Left forelimb (tissue), 1 donor: ENCODE measurements around the gene MN1.

Experiments used
- DNase-seq: peaks from one replicate; pipeline ENCODE4 v3.0.0-alpha.2; 2018; ENCODE audit warnings: low spot score

The MN1 gene

DNA sequence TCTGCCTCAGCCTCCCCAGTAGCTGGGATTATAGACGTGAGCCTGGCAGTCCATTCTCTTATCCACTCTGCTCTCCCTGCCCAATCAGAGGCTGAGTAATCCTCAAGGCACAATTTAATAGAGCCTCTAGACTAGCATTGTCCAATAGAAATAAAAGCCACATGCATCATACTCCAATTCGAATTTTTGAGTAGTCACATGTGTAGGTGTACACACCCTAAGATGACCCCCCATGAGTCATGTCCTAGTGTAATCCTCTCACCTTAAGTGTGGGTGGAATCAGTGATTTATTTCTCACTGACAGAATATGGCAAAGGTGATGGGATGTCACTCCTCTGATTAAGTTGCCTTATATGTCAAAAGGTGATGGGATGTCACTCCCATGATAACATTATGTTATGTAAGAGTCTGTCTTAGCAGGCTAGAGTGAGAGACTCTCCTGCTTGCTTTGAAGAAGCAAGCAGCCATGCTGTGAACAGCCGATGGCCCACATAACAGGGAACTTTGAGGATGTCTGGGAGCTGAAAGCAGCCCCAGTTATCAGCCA lies 61.3 kb downstream of the MN1 start:
- DNase-seq: no peak

DNA sequence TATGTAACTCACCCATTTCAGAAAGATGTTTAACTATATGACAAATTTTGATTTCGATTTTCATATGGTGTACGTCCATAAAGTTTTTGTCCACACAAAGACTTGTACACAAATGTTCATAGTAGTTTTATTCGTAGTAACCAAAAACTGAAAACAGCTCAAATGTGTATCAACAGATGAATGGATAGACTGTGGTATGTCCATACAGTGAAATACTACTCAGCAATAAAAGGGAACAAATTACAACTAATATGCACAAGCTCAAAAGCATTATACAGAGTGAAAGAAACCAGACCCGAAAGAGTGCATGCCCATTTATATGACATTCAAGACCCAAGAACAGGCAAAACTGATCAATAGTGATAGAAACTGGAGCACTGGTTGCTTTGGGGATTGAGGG lies 64.0 kb downstream of the MN1 start:
- DNase-seq: no peak

DNA sequence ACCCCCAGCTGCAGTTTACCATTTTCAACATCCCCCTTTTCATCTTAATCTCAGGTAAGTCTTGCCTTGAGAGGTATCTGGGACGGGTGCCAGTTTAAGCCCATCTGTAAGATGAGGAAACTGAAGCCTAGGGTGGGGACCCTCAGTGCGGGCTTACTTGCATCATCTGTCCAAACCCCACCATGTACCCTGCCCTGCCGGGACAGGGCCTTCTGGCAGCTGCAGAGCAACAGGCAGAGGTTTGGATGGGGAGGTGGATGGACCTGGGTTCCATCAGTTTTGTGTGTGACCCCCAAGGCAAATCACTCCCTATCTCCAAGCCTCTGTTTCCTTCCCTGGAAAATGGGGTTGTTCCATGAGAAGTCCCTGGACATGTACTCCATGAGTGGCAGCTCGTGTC lies 67.5 kb downstream of the MN1 start:
- DNase-seq: no peak

DNA sequence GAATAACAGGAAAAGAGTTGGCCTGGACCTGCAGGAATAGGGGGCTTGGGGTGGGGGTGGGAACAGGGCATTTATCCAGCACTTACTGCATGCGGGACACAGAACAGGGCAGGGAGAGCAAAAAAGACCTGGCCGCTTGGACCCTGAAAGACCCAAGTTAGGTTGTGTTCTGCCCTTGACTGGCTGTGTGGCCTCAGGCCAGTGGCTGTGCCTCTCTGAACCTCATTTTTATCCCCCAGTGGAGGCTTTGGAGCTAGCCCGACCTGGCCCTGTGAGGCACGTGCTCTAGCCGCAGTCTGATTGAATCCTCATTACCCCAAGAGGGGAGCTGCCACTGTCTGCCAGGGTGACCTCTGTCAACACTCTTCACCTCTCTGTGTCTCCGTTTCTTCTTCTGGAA lies 68.7 kb downstream of the MN1 start:
- no peak for DNase-seq

DNA sequence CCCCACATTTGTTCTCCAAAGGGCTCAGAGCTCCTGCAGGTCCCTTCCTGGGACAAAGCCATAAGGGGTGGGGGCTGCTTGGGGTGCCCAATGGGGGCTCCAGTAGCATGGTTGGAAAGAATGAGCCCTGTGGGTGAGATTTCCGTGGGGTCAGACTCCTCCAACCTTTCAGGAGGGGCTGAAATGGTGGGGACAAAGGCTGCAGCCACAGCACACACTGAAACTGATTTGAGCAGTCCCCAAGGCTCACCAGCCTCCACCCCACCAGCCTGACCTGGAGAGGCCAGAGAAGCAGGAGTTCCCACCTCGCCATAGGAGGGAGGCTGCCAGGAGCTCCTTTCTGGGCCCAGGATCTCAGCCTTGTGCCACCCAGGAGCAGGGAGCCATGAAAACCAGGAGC lies 69.2 kb downstream of the MN1 start:
- no peak for DNase-seq

DNA sequence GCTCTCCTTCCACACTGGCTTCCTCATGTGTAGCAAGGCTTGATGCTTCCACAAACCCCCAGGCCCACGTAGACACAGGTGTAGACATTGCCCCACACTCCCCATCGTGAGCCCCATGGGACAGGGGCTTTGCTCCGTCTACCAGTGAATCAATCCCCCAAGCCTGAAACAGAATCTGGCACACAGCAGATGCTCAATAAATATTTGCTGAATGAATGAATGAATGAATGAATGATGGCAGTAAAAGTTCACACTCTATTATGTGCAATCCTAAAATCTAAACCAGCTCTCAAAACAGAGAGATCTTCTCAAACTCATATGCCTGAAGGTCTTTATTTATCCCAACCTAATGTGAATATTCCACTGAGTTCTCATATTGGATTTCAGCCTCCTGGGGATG lies 69.9 kb downstream of the MN1 start:
- no peak for DNase-seq

DNA sequence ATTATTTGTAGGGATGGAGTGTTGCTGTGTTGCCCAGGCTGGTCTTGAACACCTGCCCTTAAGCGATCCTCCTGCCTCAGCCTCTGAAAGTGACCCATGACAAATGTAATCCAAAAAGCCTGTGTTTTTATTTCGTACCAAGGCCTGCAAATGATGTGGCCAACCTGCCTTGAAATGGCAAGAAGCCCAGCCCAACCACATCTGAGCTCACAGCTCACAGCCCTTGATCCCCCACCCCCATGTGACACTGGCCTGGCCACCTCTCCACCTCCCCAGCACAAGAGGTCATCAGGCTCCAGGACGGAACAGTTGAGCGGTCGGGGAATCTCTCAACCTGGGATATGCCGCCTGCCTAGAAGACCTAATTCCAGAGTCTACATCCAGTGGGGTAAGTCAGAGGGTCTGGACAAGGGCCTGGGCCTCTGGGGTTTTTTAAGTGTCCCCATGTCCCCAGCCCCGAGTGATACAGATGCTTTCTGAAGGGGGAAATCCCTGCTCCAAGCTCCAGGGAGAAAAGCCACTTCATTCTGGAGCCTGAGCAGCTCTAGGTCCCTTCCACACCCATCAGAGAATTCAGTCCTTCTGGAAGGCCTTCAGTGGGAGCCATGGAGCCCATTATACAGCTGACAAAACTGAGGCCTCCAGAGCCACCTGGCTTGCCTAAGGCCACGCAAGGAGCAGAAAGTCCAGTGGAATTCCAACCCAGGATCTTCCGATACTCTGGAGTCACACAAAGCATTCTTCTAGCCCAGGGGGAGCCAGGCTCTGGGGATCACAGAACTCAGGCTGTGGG lies 70.7 kb downstream of the MN1 start:
- peak; percentile 40 for DNase-seq

DNA sequence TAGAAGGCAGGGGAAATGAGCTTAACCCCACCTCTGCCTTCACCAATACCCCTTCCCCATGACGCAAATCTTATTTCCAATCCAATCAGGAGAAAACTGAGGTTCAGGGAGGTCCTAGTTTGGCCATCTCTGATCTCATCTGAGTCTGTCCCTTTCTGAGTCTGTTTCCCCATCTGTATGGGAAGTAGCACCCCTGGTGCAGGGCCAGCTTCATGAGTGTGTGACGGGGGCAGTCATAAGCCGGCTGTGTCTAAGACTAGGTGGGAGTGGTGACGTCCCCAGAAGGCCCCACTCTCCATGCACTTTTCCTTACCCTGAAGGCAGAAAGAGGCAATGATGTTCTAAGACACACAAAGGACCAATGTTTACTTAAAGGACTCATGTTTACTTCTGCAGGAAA lies 72.3 kb downstream of the MN1 start:
- no peak for DNase-seq

DNA sequence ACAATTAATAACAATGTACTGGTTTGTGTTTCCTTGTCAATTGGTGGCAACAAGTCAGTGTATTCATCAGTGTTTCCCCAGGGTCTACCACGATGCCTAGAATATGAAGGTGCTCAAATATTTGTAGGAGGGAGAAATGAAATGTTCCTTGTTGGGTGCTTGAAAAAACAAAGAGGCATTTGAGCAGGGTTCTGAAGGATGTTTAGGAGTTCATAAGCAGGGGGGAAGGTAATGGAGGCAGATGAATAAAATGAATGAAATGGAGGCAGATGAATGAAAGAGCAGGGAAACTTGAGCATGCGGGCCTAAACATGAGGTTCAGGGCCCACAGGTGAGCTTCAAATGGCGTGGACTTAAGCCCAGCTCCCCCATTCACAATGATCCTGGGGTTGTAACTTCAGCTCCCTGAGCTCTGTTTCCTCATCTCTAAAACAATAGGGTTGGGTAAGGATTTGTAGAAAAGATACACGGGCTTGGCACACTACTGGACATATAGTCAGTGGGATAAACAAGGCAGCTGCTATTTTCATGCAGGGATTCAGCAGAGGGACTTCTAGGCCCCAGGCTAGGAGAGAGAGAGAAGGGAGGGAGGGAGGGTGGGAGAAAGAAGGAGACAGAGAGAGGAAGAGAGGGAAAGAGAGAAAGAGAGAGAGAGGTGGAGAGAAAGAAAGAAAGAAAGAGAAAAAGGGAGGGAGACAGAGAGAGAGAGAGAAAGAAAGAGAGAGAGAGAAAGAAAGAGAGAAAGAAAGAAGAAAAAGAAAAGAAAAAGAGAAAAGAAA lies 73.7 kb downstream of the MN1 start:
- DNase-seq: no peak

DNA sequence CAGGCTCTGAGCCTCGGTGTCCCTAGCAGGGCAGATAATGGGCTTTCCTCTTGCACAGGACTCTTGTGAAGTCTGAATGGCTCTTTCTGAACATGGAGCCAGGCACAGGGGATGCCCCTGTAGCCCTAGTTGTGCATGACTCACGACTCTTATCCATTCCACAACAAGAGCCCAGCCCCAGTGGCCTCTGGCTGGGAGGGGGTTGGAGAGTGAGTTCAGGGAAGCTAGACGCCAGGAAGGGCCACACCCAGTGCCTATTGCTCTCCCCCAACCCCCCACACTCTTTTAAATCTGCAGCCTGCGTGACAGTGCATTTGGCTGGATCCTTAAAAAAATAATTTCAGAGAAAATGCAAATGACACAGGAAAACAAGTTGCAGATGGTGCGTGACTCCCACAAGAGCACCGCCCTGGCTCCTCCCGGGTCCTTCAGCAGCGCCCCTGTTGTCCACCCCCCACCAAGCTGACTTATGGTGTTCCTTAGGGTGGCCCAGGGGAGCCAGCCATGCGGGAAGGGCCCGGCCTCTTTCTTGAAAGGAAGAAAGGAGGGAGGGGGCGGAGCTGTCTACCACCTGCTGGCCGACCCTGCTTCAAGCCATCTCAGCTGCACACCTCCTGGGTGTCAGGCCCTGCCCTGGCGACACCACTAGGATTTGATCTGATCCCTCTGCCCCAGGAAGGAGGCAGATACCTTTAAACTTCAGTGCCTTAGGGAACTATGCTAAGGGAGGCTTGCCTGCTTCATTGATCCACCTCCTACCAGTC lies 74.7 kb downstream of the MN1 start:
- DNase-seq: no peak

DNA sequence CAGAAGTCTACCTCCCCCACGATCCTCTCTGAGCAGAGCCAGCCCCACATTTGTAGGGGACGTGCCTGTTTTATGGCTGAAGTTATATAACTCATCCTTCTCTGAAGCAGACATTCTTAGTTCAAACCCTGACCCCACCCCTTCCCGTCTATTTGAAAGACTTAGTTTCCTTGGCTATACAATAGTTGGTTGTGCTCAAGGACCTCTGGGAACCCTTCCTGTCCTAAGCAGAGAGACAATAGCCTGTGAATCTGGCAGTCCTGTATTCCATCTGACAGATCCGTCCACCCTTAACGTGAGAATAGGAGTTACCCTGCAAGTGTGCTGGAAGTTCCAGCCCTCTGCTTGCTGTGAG lies 75.2 kb downstream of the MN1 start:
- DNase-seq: no peak

DNA sequence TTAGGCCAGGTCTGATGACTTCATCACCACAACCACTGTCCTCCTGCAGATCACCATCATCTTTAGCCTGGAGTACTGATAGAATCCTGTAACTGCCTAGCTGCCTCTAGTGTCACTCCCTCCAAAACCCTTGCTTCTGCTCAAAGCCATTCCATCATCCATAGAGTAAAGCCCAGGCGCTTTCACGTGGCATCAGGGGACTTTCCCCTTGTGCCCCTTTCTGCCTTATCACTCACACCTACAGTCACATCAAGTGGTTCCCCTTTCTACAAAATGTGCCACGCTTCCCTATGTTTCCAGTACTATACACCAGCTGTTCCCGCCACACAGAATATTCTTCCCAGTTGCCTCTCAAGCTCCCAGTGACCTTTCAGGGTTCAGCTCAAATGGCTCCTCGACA lies 75.9 kb downstream of the MN1 start:
- no peak for DNase-seq

DNA sequence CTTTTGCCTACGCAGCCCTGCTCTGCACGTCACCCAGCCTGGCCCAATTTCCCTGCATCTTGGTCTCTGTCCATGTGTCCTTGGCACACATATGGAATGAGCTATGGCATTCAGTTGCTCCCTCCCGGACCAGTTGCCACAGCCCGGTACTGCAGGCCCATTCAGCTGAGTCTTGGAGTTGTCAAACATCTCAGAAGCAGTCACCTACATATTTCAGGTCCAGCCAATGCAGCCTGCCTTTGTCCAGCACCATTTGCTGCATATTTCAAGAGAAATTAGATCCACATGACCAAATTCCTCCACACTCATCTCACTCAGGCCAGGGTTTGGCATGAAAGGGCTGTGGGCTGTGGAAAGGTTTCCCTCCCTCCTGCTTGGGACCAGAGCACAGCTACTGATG lies 76.8 kb downstream of the MN1 start:
- no peak for DNase-seq

DNA sequence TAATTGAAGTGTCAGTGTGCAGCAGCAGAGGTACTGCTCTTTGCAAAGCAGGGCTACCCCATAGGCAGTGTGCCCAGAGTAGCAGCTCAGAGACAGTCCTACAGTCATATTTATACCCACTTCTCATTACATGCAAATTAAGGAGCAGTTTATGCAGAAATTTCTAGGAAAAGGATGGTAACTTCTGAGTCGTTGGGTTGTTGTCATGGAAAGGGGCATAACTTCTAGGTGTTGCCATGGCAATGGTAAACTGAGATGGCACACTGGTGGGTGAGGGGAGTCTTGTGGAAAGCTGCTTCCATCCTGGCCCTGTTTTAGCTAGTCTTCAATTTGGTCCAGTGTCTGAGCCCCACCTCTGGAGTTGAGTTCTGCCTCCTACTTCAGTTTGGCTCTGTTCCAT lies 77.4 kb downstream of the MN1 start:
- DNase-seq: no peak

DNA sequence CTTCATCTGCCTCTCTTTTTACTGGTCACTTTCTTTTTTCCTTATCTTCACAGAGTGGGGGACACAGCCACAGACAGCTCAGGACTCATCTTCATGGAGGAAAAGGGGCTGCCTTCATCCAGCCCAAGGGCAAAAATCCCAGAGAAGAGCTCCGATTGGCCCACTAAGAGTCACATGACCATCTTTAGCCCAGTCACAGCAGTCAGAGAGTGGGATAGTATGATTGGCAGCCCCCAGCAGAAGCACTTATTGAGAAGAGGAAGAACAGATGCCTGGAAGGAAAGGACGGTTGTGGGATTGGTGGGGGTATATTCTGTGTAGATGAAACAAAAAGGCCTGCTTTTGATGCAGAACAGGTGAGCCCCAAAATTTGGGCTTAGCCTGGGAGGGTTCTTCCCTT lies 77.8 kb downstream of the MN1 start:
- no peak for DNase-seq

DNA sequence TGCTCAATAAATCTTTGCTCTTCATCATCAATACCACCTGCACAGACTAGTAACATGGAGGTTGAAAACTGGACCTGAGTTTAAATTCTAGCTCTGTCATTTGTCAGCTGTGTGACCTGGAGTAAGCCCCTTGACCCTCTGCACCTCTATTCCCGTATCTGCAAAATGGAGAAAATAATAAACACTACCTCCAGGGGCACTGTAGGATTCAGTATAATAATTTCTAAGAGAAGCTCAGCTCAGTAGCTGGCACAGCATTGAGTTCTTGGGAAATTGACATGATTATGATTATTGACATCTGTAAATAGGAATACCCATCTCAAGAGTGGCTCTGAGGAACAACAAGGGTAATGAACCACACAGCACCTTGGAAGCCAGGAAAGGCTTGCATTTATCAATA lies 78.4 kb downstream of the MN1 start:
- DNase-seq: no peak

DNA sequence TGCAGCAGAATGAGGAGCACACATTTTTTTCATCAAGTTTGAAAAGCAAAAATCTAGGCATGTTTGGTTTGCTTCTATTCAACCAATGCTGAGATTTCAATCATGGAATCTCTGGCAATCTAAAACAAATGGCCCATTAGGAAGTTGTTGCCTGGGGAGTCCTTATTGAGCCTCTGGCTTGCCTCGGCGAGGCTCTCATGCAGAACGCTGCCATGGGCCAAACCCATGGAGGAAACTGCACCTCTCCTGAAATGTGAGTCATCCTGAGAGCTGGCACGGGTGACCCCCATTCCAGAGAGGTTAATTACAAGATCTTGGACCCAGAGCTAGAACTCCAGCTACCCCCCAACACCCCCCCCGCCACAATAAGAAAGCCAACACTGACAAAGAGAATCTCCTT lies 80.7 kb downstream of the MN1 start:
- no peak for DNase-seq

DNA sequence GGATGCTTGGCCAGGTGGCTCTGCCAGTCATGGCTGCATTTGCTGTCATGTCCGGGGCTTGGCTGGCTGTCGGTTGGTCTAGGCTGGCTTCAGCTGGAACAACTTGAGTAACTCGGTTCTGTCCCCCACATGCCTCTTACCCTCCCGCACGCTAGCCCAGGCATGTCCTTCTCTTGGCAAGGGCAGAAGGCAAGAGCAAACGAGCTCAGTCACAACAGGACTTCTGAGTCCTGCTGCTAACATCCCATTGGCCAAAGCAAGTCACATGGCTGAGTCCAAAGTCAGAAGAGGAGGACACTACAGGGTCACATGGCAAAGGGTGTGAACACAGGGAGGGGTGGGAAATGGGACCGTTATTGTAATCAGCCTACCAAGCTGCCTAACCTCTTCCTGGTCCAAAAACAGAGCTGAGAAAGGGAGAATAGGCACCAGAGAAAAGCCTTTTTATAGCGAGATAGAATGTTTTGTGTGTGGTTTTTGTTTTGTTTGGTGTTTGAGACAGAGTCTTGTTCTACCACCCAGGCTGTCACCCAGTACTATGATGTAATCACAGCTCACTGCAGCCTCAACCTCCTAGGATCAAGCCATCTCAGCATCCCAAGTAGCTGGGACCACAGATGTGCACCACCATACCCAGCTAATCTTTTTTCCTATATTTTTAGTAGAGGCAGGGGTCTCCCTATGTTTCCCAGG lies 81.9 kb downstream of the MN1 start:
- DNase-seq: no peak

DNA sequence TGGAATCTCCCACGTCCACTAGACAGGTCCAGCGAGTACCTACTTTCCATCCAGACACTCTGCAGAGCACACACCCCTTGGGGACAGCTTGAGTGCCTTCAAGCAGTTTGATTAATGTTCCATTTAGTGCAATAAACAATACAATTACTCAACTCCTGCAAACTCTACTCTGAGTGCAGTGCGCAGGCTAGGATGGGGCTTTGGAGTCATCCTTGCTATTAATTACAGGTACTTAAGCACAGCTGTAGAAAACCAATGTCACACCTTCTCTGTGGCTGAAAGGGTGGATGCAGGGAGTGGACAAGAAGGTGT lies 82.6 kb downstream of the MN1 start:
- DNase-seq: no peak

DNA sequence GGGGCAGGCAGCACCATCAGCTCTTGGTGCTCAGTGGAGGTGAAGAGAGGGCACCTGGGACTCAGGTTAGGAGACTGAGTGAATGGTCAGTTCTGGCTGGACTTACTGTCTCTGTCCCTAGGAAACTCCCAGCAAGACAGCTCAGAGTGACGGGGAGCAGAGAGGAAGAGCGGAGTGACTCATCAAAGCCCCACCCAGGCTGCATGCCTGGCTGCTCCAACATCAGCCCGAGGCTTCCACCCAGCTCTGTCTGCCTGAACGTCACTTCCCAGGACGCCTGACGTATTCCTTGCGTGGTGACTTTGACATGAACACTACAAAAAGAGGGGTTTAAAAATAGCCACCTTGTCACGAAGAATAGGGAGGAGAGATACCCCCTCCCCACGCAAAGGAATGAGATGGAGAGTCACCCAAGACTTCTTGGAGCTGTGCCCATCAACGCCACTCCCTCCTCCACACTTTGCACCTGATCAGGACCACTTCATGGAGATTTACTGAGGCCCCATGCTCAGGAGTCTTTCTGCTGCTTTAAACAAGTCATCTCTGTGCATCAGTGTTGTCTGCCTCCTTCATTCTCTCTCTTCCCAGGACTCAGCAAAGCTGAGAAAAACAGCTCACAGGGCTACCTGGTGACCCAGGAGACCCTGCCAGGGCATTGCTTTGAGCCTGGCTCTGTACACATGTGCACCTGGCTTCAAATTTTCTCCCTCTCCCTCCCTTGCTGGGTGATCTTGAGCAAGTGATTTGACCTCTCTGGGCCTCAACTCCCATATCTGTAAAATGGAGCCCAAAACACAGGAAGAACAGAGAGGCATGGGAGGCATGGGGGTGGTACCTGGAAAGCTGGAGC lies 83.1 kb downstream of the MN1 start:
- DNase-seq: no peak

DNA sequence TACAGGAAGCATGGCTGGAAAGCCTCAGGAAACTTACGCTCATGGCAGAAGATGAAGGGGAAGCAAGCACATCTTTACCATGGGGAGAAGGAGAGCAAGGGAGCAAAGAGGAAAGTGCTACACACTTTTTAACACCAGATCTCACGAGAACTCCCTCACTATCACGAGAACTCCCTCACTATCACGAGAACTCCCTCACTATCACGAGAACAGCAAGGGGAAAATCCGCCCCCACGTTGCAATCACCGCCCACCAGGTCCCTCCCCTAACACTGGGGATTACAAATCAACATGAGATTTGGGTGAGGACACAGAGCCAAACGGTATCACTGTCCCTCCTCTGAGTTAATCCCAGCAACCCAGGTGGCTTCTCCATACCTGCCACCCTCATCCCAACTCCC lies 84.5 kb downstream of the MN1 start:
- DNase-seq: no peak
